ENCODE measurements around the gene GNG4.

GRCh38 chr1:235558621-235559169 lies 90.9 kb downstream of the GNG4 start:
- TF ChIP-seq EZH2 (IDR thresholded peaks at IDR 0.05; ENCODE audit: insufficient read depth, poor library complexity, severe bottlenecking) (no peak), EZH2phosphoT487 (IDR thresholded peaks at IDR 0.05; ENCODE audit: insufficient read depth, low read depth) (no peak)

Data from GM23248 (cell line).